Neural crest cell (in vitro differentiated cells): Measurements from ENCODE around the gene PTCH1. TPM values are rescaled to one million over a fixed set of nuclear protein-coding genes. Genes with fewer than 3 reads are reported as not detected.

ENCODE experiments used
- DNase-seq: peaks from one replicate; pipeline ENCODE4 v3.0.0; 2021; ENCODE audit warnings: low read depth, mixed read lengths, low spot score
- H3K27ac Mint-ChIP-seq: one replicate; pipeline ENCODE4 v1.8.0; 2021; ENCODE audit warnings: mild to moderate bottlenecking, mixed read lengths; ENCODE audit not compliant: unreplicated experiment
- H3K27me3 Mint-ChIP-seq: 2 replicates; pipeline ENCODE4 v1.8.0; 2021; ENCODE audit warnings: low read depth, mild to moderate bottlenecking, mixed read lengths
- H3K36me3 Mint-ChIP-seq: 2 replicates; pipeline ENCODE4 v1.8.0; 2021; ENCODE audit warnings: low read depth, mild to moderate bottlenecking, mixed read lengths
- H3K4me1 Mint-ChIP-seq: 2 replicates; pipeline ENCODE4 v1.8.0; 2021; ENCODE audit warnings: mixed read lengths
- H3K4me3 Mint-ChIP-seq: one replicate; pipeline ENCODE4 v1.8.0; 2021; ENCODE audit warnings: mild to moderate bottlenecking, mixed read lengths
- H3K9me3 Mint-ChIP-seq: 2 replicates; pipeline ENCODE4 v1.8.0; 2021; ENCODE audit warnings: mixed read lengths
- CTCF ChIP-seq: fragments of 200-600 bp; sonication (generic); conservative IDR thresholded peaks from 2 replicates; pipeline ENCODE4 v1.5.0; 2021; ENCODE audit warnings: antibody characterized with exemption, mild to moderate bottlenecking
- total RNA-seq: library from RNA; stranded (reverse); gene quantifications from 2 replicates; pipeline ENCODE4 v1.2.1, GENCODE V29; 2021

Gene PTCH1
- total RNA-seq, 1 donor from 2014 or later: 75.6 TPM

GRCh38 chr9:95477441-95477840 lies 39.3 kb downstream of the PTCH1 start:
- Mint-ChIP-seq H3K4me1 (peaks cover 58% of the 10 kb centered on the region), H3K36me3 (peaks cover 28% of the 10 kb centered on the region)

GRCh38 chr9:95468791-95469190 lies 48.0 kb downstream of the PTCH1 start:
- no peak for TF ChIP-seq CTCF
- Mint-ChIP-seq H3K27ac (no peak overlapping the region), H3K27me3 (no peaks in the 10 kb centered on the region), H3K4me1 (peaks cover 24% of the 10 kb centered on the region), H3K4me3 (no peak overlapping the region), H3K36me3 (peaks cover 55% of the 10 kb centered on the region), H3K9me3 (no peaks in the 10 kb centered on the region)
- no peak for DNase-seq

More at GRCh38 chr9:95477441-95477840, 39.3 kb downstream of the PTCH1 start:
- H3K4me3 Mint-ChIP-seq: peak overlapping the region; percentile 73
- peak overlapping the region; percentile 94 for H3K27ac Mint-ChIP-seq
- H3K27me3 Mint-ChIP-seq: no peaks in the 10 kb centered on the region
- H3K9me3 Mint-ChIP-seq: no peaks in the 10 kb centered on the region
- no peak for DNase-seq
- no peak for TF ChIP-seq CTCF

GRCh38 chr9:95465115-95465514 lies 51.7 kb downstream of the PTCH1 start:
- TF ChIP-seq CTCF: no peak
- H3K36me3 Mint-ChIP-seq: peaks cover 52% of the 10 kb centered on the region
- no peaks in the 10 kb centered on the region for H3K9me3 Mint-ChIP-seq
- H3K27me3 Mint-ChIP-seq: no peaks in the 10 kb centered on the region
- no peak for DNase-seq
- H3K4me1 Mint-ChIP-seq: peaks cover 61% of the 10 kb centered on the region
- H3K27ac Mint-ChIP-seq: no peak overlapping the region
- H3K4me3 Mint-ChIP-seq: no peak overlapping the region

- no peak for DNase-seq
- H3K9me3 Mint-ChIP-seq: no peaks in the 10 kb centered on the region
- H3K27me3 Mint-ChIP-seq: no peaks in the 10 kb centered on the region
- peak overlapping the region; percentile 78 for H3K4me3 Mint-ChIP-seq
- peaks cover 75% of the 10 kb centered on the region for H3K4me1 Mint-ChIP-seq
- peaks cover 46% of the 10 kb centered on the region for H3K36me3 Mint-ChIP-seq
- TF ChIP-seq CTCF: no peak
- peak overlapping the region; percentile 98 for H3K27ac Mint-ChIP-seq
Measured at GRCh38 chr9:95463148-95464060, 53.4 kb downstream of the PTCH1 start.

- Mint-ChIP-seq H3K4me3 (peak overlapping the region; percentile 78), H3K9me3 (no peaks in the 10 kb centered on the region), H3K27ac (peak overlapping the region; percentile 98), H3K27me3 (no peaks in the 10 kb centered on the region), H3K36me3 (peaks cover 48% of the 10 kb centered on the region), H3K4me1 (peaks cover 84% of the 10 kb centered on the region)
- peak; percentile 55 for DNase-seq
- TF ChIP-seq CTCF: no peak
Measured at GRCh38 chr9:95462249-95463147, 54.3 kb downstream of the PTCH1 start.
